Endodermal cell (in vitro differentiated cells): ENCODE data around the gene FHAD1. TPM values are rescaled to one million over a fixed set of nuclear protein-coding genes. Genes with fewer than 3 reads are reported as not detected.

Experiments used
- DNase-seq: peaks from one replicate; pipeline ENCODE4 v3.0.0-alpha.2; 2017
- H3K27ac ChIP-seq: 2 replicates; pipeline ENCODE4 v1.5.1; 2013; ENCODE audit warnings: mild to moderate bottlenecking, low read depth, low read length, moderate library complexity
- H3K27me3 ChIP-seq: 2 replicates; pipeline ENCODE4 v1.6.1; 2013; ENCODE audit warnings: mild to moderate bottlenecking, low read length, moderate library complexity; ENCODE audit not compliant: insufficient read depth, control insufficient read depth, poor library complexity, severe bottlenecking
- H3K36me3 ChIP-seq: 2 replicates; pipeline ENCODE4 v1.7.0; 2013; ENCODE audit warnings: mild to moderate bottlenecking, low read length, moderate library complexity; ENCODE audit not compliant: control insufficient read depth, insufficient read depth
- H3K4me1 ChIP-seq: one replicate; pipeline ENCODE4 v1.7.0; 2013; ENCODE audit warnings: low read length; ENCODE audit not compliant: control insufficient read depth, insufficient read depth
- H3K4me3 ChIP-seq: 2 replicates; pipeline ENCODE4 v1.5.1; 2013; ENCODE audit warnings: mild to moderate bottlenecking, low read length, moderate library complexity
- H3K9ac ChIP-seq: 2 replicates; pipeline ENCODE4 v1.6.1; 2013; ENCODE audit warnings: mild to moderate bottlenecking, low read length, moderate library complexity; ENCODE audit not compliant: poor library complexity, severe bottlenecking; ENCODE audit errors: extremely low read depth
- H3K9me3 ChIP-seq: 2 replicates; pipeline ENCODE4 v1.6.1; 2013; ENCODE audit warnings: mild to moderate bottlenecking, low read length, moderate library complexity; ENCODE audit not compliant: control insufficient read depth
- H3K27ac Mint-ChIP-seq: 2 replicates; pipeline ENCODE4 v1.8.0; 2020; ENCODE audit warnings: mixed read lengths
- H3K27me3 Mint-ChIP-seq: 2 replicates; pipeline ENCODE4 v1.8.0; 2021; ENCODE audit warnings: mild to moderate bottlenecking, mixed read lengths; ENCODE audit not compliant: insufficient read depth
- H3K36me3 Mint-ChIP-seq: 2 replicates; pipeline ENCODE4 v1.8.0; 2020; ENCODE audit warnings: low read depth, mixed read lengths
- H3K4me1 Mint-ChIP-seq: 2 replicates; pipeline ENCODE4 v1.8.0; 2020; ENCODE audit warnings: mixed read lengths
- H3K4me3 Mint-ChIP-seq: 2 replicates; pipeline ENCODE4 v1.8.0; 2020; ENCODE audit warnings: mild to moderate bottlenecking, moderate library complexity, mixed read lengths
- H3K9me3 Mint-ChIP-seq: 2 replicates; pipeline ENCODE4 v1.8.0; 2020; ENCODE audit warnings: mild to moderate bottlenecking, mixed read lengths
- CTCF ChIP-seq: fragments of 200-600 bp; sonication (generic); conservative IDR thresholded peaks from 2 replicates; pipeline ENCODE4 v1.5.0; 2021; ENCODE audit warnings: antibody characterized with exemption, mild to moderate bottlenecking
- WGBS, 2 experiments: methylation state at CpG; one replicate each; pipeline versions ENCODE4 v1.1.5 to v1.1.7; 2013; ENCODE audit warnings: missing lambda C conversion rate in 2 of 2, mixed read lengths in 1 of 2; ENCODE audit not compliant: insufficient coverage in 1 of 2, insufficient read length in 1 of 2; 5-methylcytosine and 5-hydroxymethylcytosine counted together
- total RNA-seq, 2 donors: library from RNA; stranded (reverse); fragmentation: NEBNext Ultra II Directional in 1 of 2; extraction: Animal tissue kit (Norgen Biotek cat#: 25700) in 1 of 2; gene quantifications; 2 replicates in 1 of 2; 3 replicates in 1 of 2; pipeline ENCODE4 v1.2.1, GENCODE V29; 2021

Gene FHAD1
- total RNA-seq, 2 donors from 2014 or later = 2.9 to 3.6 TPM

- no peak overlapping the region for H3K4me3 Mint-ChIP-seq
- DNase-seq = peak; percentile 28
- no peaks in the 10 kb centered on the region for H3K36me3 Mint-ChIP-seq
- no peak overlapping the region for H3K27ac ChIP-seq
- H3K4me3 ChIP-seq = no peak overlapping the region
- TF ChIP-seq CTCF = no peak
- H3K27me3 ChIP-seq = no peaks in the 10 kb centered on the region
- H3K27me3 Mint-ChIP-seq = peaks cover 18% of the 10 kb centered on the region
- no peaks in the 10 kb centered on the region for H3K4me1 ChIP-seq
- peaks cover 12% of the 10 kb centered on the region for H3K4me1 Mint-ChIP-seq
- 98 to 100% methylated on average over 2 of the region's 2 CpGs for WGBS, 2 experiments
- H3K9me3 Mint-ChIP-seq = no peaks in the 10 kb centered on the region
- no peak overlapping the region for H3K27ac Mint-ChIP-seq
- no peaks in the 10 kb centered on the region for H3K36me3 ChIP-seq
- H3K9ac ChIP-seq = no peak overlapping the region
- peaks cover 8% of the 10 kb centered on the region for H3K9me3 ChIP-seq
Observed at GRCh38 chr1:15262003-15262377, 15.0 kb downstream of the FHAD1 start.

- 93 to 94% methylated on average over 2 to 5 of the region's 5 CpGs for WGBS, 2 experiments
- Histone ChIP-seq H3K4me1 (no peaks in the 10 kb centered on the region), H3K27ac (no peak overlapping the region), H3K27me3 (no peaks in the 10 kb centered on the region), H3K9me3 (peaks cover 8% of the 10 kb centered on the region), H3K36me3 (no peaks in the 10 kb centered on the region), H3K9ac (no peak overlapping the region), H3K4me3 (no peak overlapping the region)
- Mint-ChIP-seq H3K36me3 (no peaks in the 10 kb centered on the region), H3K9me3 (no peaks in the 10 kb centered on the region), H3K27me3 (peaks cover 15% of the 10 kb centered on the region), H3K27ac (no peak overlapping the region), H3K4me3 (no peak overlapping the region), H3K4me1 (peaks cover 12% of the 10 kb centered on the region)
- TF ChIP-seq CTCF = no peak
- no peak for DNase-seq
Observed at GRCh38 chr1:15262706-15263105, 15.7 kb downstream of the FHAD1 start.

- no peak overlapping the region for H3K4me3 Mint-ChIP-seq
- WGBS, 2 experiments = 81 to 100% methylated on average over 1 to 2 of the region's 2 CpGs
- Histone ChIP-seq H3K9ac (no peak overlapping the region), H3K27ac (no peak overlapping the region), H3K4me3 (no peak overlapping the region), H3K9me3 (peaks cover 8% of the 10 kb centered on the region), H3K27me3 (no peaks in the 10 kb centered on the region), H3K36me3 (no peaks in the 10 kb centered on the region), H3K4me1 (no peaks in the 10 kb centered on the region)
- no peaks in the 10 kb centered on the region for H3K36me3 Mint-ChIP-seq
- H3K9me3 Mint-ChIP-seq = no peaks in the 10 kb centered on the region
- DNase-seq = no peak
- peaks cover 16% of the 10 kb centered on the region for H3K27me3 Mint-ChIP-seq
- H3K4me1 Mint-ChIP-seq = peaks cover 12% of the 10 kb centered on the region
- no peak for TF ChIP-seq CTCF
- H3K27ac Mint-ChIP-seq = no peak overlapping the region
Observed at GRCh38 chr1:15264769-15265168, 17.7 kb downstream of the FHAD1 start.
